Measurements from ENCODE around the gene HIVEP3. TPM values are rescaled to one million over a fixed set of nuclear protein-coding genes. Genes with fewer than 3 reads are reported as not detected.
A peak's percentile ranks its signal among the peaks of the same experiment; 100 is the strongest.

Gene HIVEP3
- total RNA-seq, 2 donors from 2014 or later: 3.4 to 4.0 TPM

- no peak overlapping the region for H3K4me3 ChIP-seq
- TF ChIP-seq CTCF (IDR thresholded peaks at IDR 0.05) (no peak), POLR2A (IDR thresholded peaks at IDR 0.05) (no peak)
- no peak for ATAC-seq
- WGBS, 2 donors: 77 to 85% methylated on average over 4 to 11 of the region's 12 CpGs
- DNase-seq: no peak
- no peaks in the 10 kb centered on the region for H3K36me3 ChIP-seq (replicated peaks in 1 of 2; ENCODE audit: insufficient read depth in 1 of 2, low read depth in 2 of 2)
- intact Hi-C loops (cut with DNase I): no loop called here
- peaks cover 23% of the 10 kb centered on the region for H3K4me1 ChIP-seq
- no peaks in the 10 kb centered on the region for H3K27me3 ChIP-seq
- no peaks in the 10 kb centered on the region for H3K9me3 ChIP-seq
- H3K27ac ChIP-seq: no peak overlapping the region
These were observed 397.0 kb downstream of the HIVEP3 start for GRCh38 chr1:41521766-41522165.

DNA sequence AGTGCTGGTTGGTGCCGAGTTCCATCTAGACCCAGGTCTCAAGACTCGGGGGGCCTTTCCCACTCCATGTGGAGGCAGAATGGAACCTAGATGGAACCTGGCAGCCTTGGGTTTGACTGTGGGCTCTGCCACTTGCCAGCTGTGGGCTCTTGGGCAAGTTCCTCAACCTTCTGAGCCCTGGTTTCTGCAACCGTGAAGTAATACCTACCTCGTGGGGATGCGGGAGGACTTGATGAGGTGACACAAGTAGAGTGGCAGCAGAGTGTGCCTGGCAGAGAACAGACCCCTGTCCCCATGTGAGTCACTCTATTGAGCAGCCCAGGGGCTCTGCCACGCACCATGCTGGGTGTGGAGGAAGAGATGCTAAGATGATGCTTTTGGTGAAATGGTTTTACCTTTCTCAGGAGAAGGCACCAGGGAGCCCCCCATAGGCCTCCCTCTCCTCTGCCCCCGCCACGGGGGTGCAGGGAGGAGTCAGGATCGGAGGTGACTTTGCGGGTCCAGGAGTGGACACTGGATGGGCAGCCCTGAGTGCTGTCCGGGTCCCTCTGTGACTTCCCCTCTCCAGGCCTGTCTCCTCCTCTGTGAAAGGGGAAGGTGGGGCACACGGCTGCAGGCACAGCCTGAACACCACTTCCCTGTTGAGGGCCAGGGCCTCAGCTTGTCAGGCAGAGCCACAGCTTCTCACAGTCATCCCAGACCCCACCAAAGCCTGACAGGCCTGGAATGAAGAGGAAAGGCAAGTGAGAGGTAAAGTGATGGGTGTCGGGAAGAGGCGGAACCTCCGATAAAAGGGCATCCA lies 397.6 kb downstream of the HIVEP3 start:
- Histone ChIP-seq H3K4me1 (peaks cover 29% of the 10 kb centered on the region), H3K4me3 (no peak overlapping the region), H3K36me3 (replicated peaks in 1 of 2; ENCODE audit: insufficient read depth in 1 of 2, low read depth in 2 of 2) (no peaks in the 10 kb centered on the region), H3K27ac (no peak overlapping the region), H3K9me3 (no peaks in the 10 kb centered on the region), H3K27me3 (no peaks in the 10 kb centered on the region)
- no peak for TF ChIP-seq CTCF (IDR thresholded peaks at IDR 0.05)
- no peak for TF ChIP-seq POLR2A (IDR thresholded peaks at IDR 0.05)
- ATAC-seq (no peak), DNase-seq (no peak)
- intact Hi-C loops (cut with DNase I): no loop called here
- WGBS, 2 donors: 77 to 88% methylated on average over 3 to 14 of the region's 15 CpGs

- ATAC-seq (no peak), DNase-seq (no peak)
- Histone ChIP-seq H3K27me3 (no peaks in the 10 kb centered on the region), H3K4me1 (peaks cover 43% of the 10 kb centered on the region), H3K9me3 (no peaks in the 10 kb centered on the region), H3K27ac (no peak overlapping the region), H3K36me3 (replicated peaks in 1 of 2; ENCODE audit: insufficient read depth in 1 of 2, low read depth in 2 of 2) (no peaks in the 10 kb centered on the region), H3K4me3 (no peak overlapping the region)
- intact Hi-C loops (cut with DNase I): no loop called here
- WGBS, 2 donors: 94 to 95% methylated on average over 4 to 5 of the region's 5 CpGs
- no peak for TF ChIP-seq POLR2A (IDR thresholded peaks at IDR 0.05)
- TF ChIP-seq CTCF (IDR thresholded peaks at IDR 0.05): no peak
These were observed 399.1 kb downstream of the HIVEP3 start for GRCh38 chr1:41519667-41520066.

GRCh38 chr1:41518471-41518870 lies 400.3 kb downstream of the HIVEP3 start:
- intact Hi-C loops (cut with DNase I): no loop called here
- Histone ChIP-seq H3K27ac (peak overlapping the region in 3 of 4 donors; percentile 6 to 45 (median 39)), H3K9me3 (no peaks in the 10 kb centered on the region), H3K4me3 (no peak overlapping the region), H3K36me3 (replicated peaks in 1 of 2; ENCODE audit: insufficient read depth in 1 of 2, low read depth in 2 of 2) (no peaks in the 10 kb centered on the region), H3K27me3 (no peaks in the 10 kb centered on the region), H3K4me1 (peaks cover 48% of the 10 kb centered on the region)
- peak; percentile 36 for ATAC-seq
- 34 to 50% methylated on average over 5 of the region's 5 CpGs for WGBS, 2 donors
- DNase-seq: peak; percentile 75 to 93 (median 86)
- no peak for TF ChIP-seq POLR2A (IDR thresholded peaks at IDR 0.05)
- TF ChIP-seq CTCF (IDR thresholded peaks at IDR 0.05): no peak

DNA sequence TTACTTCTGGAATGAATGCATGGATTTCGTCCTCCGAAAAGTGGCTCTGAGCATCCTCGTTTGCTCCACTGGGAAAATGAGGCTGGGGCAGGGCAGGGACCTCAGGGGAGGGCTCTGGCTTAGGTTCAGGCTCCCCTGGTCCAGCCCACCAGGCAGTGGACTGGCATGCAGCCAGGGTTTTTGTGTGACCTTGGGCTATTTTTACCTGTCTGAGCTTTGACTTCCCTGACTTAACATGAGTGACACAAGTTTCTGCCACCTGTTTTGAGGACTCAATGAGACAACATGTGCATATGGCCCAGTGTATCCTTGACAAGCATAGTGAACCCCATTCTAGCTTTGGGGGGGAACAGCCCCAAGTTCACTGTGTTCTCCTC lies 401.7 kb downstream of the HIVEP3 start:
- ATAC-seq (peak; percentile 0), DNase-seq (peak in 3 of 4 donors; percentile 54 to 72 (median 56))
- no peaks in the 10 kb centered on the region for H3K36me3 ChIP-seq (replicated peaks in 1 of 2; ENCODE audit: insufficient read depth in 1 of 2, low read depth in 2 of 2)
- H3K27me3 ChIP-seq: no peaks in the 10 kb centered on the region
- intact Hi-C loops (cut with DNase I): no loop called here
- 48 to 50% methylated on average over 3 of the region's 3 CpGs for WGBS, 2 donors
- H3K4me1 ChIP-seq: peaks cover 48% of the 10 kb centered on the region
- peak overlapping the region in 3 of 4 donors; percentile 39 to 73 (median 45) for H3K27ac ChIP-seq
- H3K9me3 ChIP-seq: no peaks in the 10 kb centered on the region
- H3K4me3 ChIP-seq: no peak overlapping the region
- TF ChIP-seq POLR2A (IDR thresholded peaks at IDR 0.05) (no peak), CTCF (IDR thresholded peaks at IDR 0.05) (no peak)

All from body of pancreas (tissue), 4 donors.